GM23338 (cell line): ENCODE measurements around the gene TMEM132D. TPM values are rescaled to one million over a fixed set of nuclear protein-coding genes. Genes with fewer than 3 reads are reported as not detected.

Experiments used
- ATAC-seq: fragments of 200-7000 bp; cut with Tn5 transposase; 3 replicates; pipeline ENCODE4 v1.9.1; 2020
- DNase-seq: peaks from one replicate; pipeline ENCODE4 v3.0.0-alpha.2; 2015; ENCODE audit warnings: low spot score
- H2AFZ ChIP-seq: fragments of 200-600 bp; sonication (generic); 2 replicates; pipeline ENCODE4 v1.8.0; 2016; ENCODE audit warnings: antibody characterized with exemption, mild to moderate bottlenecking, moderate library complexity
- H3F3A ChIP-seq: fragments of 200-600 bp; sonication (generic); replicated peaks from 2 replicates; pipeline ENCODE4 v1.8.0; 2017; ENCODE audit warnings: antibody characterized with exemption, mixed run types, low read depth
- H3K27ac ChIP-seq: fragments of 200-600 bp; sonication (generic); 2 replicates; pipeline ENCODE4 v1.6.1; 2016; ENCODE audit warnings: low read depth
- H3K27me3 ChIP-seq: fragments of 200-600 bp; sonication (generic); 2 replicates; pipeline ENCODE4 v1.8.0; 2016; ENCODE audit warnings: mild to moderate bottlenecking, mixed run types, moderate library complexity; ENCODE audit not compliant: insufficient read depth
- H3K36me3 ChIP-seq: fragments of 200-600 bp; sonication (generic); 2 replicates; pipeline ENCODE4 v1.8.0; 2016; ENCODE audit warnings: mild to moderate bottlenecking; ENCODE audit not compliant: insufficient read depth
- H3K4me1 ChIP-seq: fragments of 200-600 bp; sonication (generic); 2 replicates; pipeline ENCODE4 v1.8.0; 2016; ENCODE audit warnings: mild to moderate bottlenecking, moderate library complexity; ENCODE audit not compliant: insufficient read depth
- H3K4me2 ChIP-seq: fragments of 200-600 bp; sonication (generic); 2 replicates; pipeline ENCODE4 v1.7.1; 2017; ENCODE audit warnings: mixed run types
- H3K4me3 ChIP-seq: fragments of 200-600 bp; sonication (generic); 2 replicates; pipeline ENCODE4 v1.6.1; 2016; ENCODE audit warnings: mixed run types
- H3K79me2 ChIP-seq: fragments of 200-600 bp; sonication (generic); replicated peaks from 2 replicates; pipeline ENCODE4 v1.8.0; 2017; ENCODE audit warnings: mild to moderate bottlenecking; ENCODE audit not compliant: insufficient read depth
- H3K9me2 ChIP-seq: fragments of 200-600 bp; sonication (generic); 2 replicates; pipeline ENCODE4 v1.8.0; 2017; ENCODE audit not compliant: insufficient read depth
- H4K20me1 ChIP-seq: fragments of 200-600 bp; sonication (generic); replicated peaks from 2 replicates; pipeline ENCODE4 v1.8.0; 2017; ENCODE audit warnings: mild to moderate bottlenecking; ENCODE audit not compliant: insufficient read depth
- H3K27ac Mint-ChIP-seq: 2 replicates; pipeline ENCODE4 v1.8.0; 2020; ENCODE audit warnings: inconsistent platforms, mild to moderate bottlenecking, moderate library complexity, mixed read lengths
- H3K27me3 Mint-ChIP-seq: 3 replicates; pipeline ENCODE4 v1.8.0; 2022; ENCODE audit warnings: low read depth, mild to moderate bottlenecking, moderate library complexity, mixed read lengths, inconsistent platforms; ENCODE audit not compliant: insufficient read depth, poor library complexity
- H3K36me3 Mint-ChIP-seq: 3 replicates; pipeline ENCODE4 v1.8.0; 2021; ENCODE audit warnings: low read depth, mild to moderate bottlenecking, inconsistent platforms, moderate library complexity, mixed read lengths
- H3K4me1 Mint-ChIP-seq: 3 replicates; pipeline ENCODE4 v1.8.0; 2020; ENCODE audit warnings: mild to moderate bottlenecking, inconsistent platforms, mixed read lengths
- H3K4me3 Mint-ChIP-seq: 3 replicates; pipeline ENCODE4 v1.8.0; 2021; ENCODE audit warnings: moderate library complexity, mild to moderate bottlenecking, inconsistent platforms, mixed read lengths
- H3K9me3 Mint-ChIP-seq: 3 replicates; pipeline ENCODE4 v1.8.0; 2020; ENCODE audit warnings: moderate library complexity, mild to moderate bottlenecking, inconsistent platforms, mixed read lengths
- CTCF ChIP-seq, 2 experiments: fragments of 200-600 bp in 1 of 2; sonication (generic) in 1 of 2; conservative IDR thresholded peaks; 2 replicates each; pipeline versions ENCODE4 v1.5.1 to v1.6.1; 2016 to 2017; ENCODE audit warnings: antibody characterized with exemption in 2 of 2, low read depth in 2 of 2, mild to moderate bottlenecking in 2 of 2, moderate library complexity in 1 of 2
- EZH2 ChIP-seq: fragments of 200-600 bp; sonication (generic); IDR thresholded peaks from one replicate; pipeline ENCODE4 v1.8.0; 2017; ENCODE audit warnings: antibody characterized with exemption, mild to moderate bottlenecking, low read depth; ENCODE audit not compliant: unreplicated experiment
- NANOG ChIP-seq: IDR thresholded peaks from 2 replicates; pipeline ENCODE4 v1.6.1; 2016; ENCODE audit warnings: antibody characterized with exemption, borderline replicate concordance
- REST ChIP-seq: IDR thresholded peaks from one replicate; pipeline ENCODE4 v1.6.1; 2018; ENCODE audit warnings: antibody characterized with exemption; ENCODE audit not compliant: unreplicated experiment
- ZNF331 ChIP-seq: fragments of 250-450 bp; sonication (Bioruptor Pico); IDR thresholded peaks from 2 replicates; pipeline ENCODE4 v1.5.0; 2020; ENCODE audit warnings: low read depth, mild to moderate bottlenecking, moderate library complexity
- polyA plus RNA-seq: library from polyadenylated mRNA; unstranded; fragments of >200 nt; fragmentation: Nextera tagmentation; extraction: Ambion mirVana; gene quantifications from 2 replicates; pipeline ENCODE4 v1.2.1, GENCODE V29; 2016
- total RNA-seq: library from RNA; depleted of rRNA; stranded (reverse); fragments of >200 nt; shearing (Covaris generic); gene quantifications from 2 replicates; pipeline ENCODE4 v1.2.3, GENCODE V29; 2014

Gene TMEM132D
- total and polyA plus RNA-seq, 2 experiments from 2014 or later, result 0.44 to 5.3 TPM

- no peaks in the 10 kb centered on the region for H4K20me1 ChIP-seq
- H2AFZ ChIP-seq, result no peak overlapping the region
- Mint-ChIP-seq H3K4me3 (no peak overlapping the region), H3K9me3 (peaks cover 98% of the 10 kb centered on the region), H3K27ac (no peak overlapping the region), H3K36me3 (peaks cover 55% of the 10 kb centered on the region; the same call in 2 of the 3 replicates), H3K4me1 (no peaks in the 10 kb centered on the region), H3K27me3 (no peaks in the 10 kb centered on the region)
- H3K36me3 ChIP-seq, result no peaks in the 10 kb centered on the region; the same call in 1 of the 2 replicates
- peaks cover 25% of the 10 kb centered on the region for H3K4me1 ChIP-seq
- TF ChIP-seq REST, result no peak
- peak; percentile 29; the same call in 1 of the 2 replicates for TF ChIP-seq NANOG
- no peak for TF ChIP-seq CTCF (conservative IDR thresholded peaks at IDR 0.05; ENCODE audit: low read depth in 2 of 2)
- TF ChIP-seq EZH2, result no peak
- H3K9me2 ChIP-seq, result no peaks in the 10 kb centered on the region
- H3K27me3 ChIP-seq, result no peaks in the 10 kb centered on the region
- H3K27ac ChIP-seq, result no peak overlapping the region
- H3K79me2 ChIP-seq, result no peaks in the 10 kb centered on the region
- H3K4me3 ChIP-seq, result no peak overlapping the region
- ATAC-seq (no peak), DNase-seq (peak; percentile 34)
- H3K4me2 ChIP-seq, result no peak overlapping the region
- H3F3A ChIP-seq, result 0 out of 2 replicates have a peak, but pooled peaks cover 3% of the 10 kb centered on the region
Measured at GRCh38 chr12:129635021-129635685, 268.7 kb downstream of the TMEM132D start.

GRCh38 chr12:129631316-129631715 lies 272.5 kb downstream of the TMEM132D start:
- TF ChIP-seq ZNF331 (CRISPR knock-in tag) (no peak), REST (no peak)
- H3K27ac ChIP-seq, result no peak overlapping the region
- H3K36me3 ChIP-seq, result no peaks in the 10 kb centered on the region; the same call in 1 of the 2 replicates
- Mint-ChIP-seq H3K27me3 (peaks cover 4% of the 10 kb centered on the region), H3K4me3 (no peak overlapping the region), H3K27ac (no peak overlapping the region), H3K4me1 (no peaks in the 10 kb centered on the region), H3K9me3 (peaks cover 98% of the 10 kb centered on the region), H3K36me3 (peaks cover 45% of the 10 kb centered on the region)
- no peaks in the 10 kb centered on the region for H4K20me1 ChIP-seq
- DNase-seq (no peak), ATAC-seq (no peak)
- 0 out of 2 replicates have a peak overlapping the region, but pooled peaks have one; percentile 23 for H3K4me3 ChIP-seq
- no peak overlapping the region for H2AFZ ChIP-seq
- peak overlapping the region; percentile 50 for H3K4me2 ChIP-seq
- H3K27me3 ChIP-seq, result no peaks in the 10 kb centered on the region
- no peaks in the 10 kb centered on the region for H3K9me2 ChIP-seq
- H3K79me2 ChIP-seq, result no peaks in the 10 kb centered on the region
- H3K4me1 ChIP-seq, result peaks cover 23% of the 10 kb centered on the region
- 0 out of 2 replicates have a peak, but pooled peaks cover 3% of the 10 kb centered on the region for H3F3A ChIP-seq
